Keratinocyte (primary cell): ENCODE results near the gene CHI3L2. TPM values are rescaled to one million over a fixed set of nuclear protein-coding genes. Genes with fewer than 3 reads are reported as not detected.

ENCODE experiments used
- DNase-seq: peaks from one replicate; pipeline ENCODE4 v3.0.0-alpha.2; 2011; ENCODE audit warnings: low read depth, missing footprints, low spot score
- FAIRE-seq: peaks from 2 replicates; lab custom pipeline; 2011; peaks lifted over from hg19 to GRCh38; lab: Jason Lieb, UNC
- H2AFZ ChIP-seq: 2 replicates; pipeline ENCODE4 v1.6.0; 2012; ENCODE audit warnings: low read length, control low read depth, inconsistent platforms; ENCODE audit not compliant: control insufficient read depth
- H3K27ac ChIP-seq: 2 replicates; pipeline ENCODE4 v1.5.1; 2011; ENCODE audit warnings: low read length; ENCODE audit not compliant: control insufficient read depth, insufficient read depth
- H3K27me3 ChIP-seq: 3 replicates; pipeline ENCODE4 v1.6.0; 2011; ENCODE audit warnings: low read length; ENCODE audit not compliant: control insufficient read depth, insufficient read depth; ENCODE audit errors: extremely low read depth
- H3K36me3 ChIP-seq, 2 experiments: 2 replicates in 1 of 2; 3 replicates in 1 of 2; pipeline ENCODE4 v1.5.1; 2011; ENCODE audit warnings: low read length in 2 of 2, mild to moderate bottlenecking in 1 of 2; ENCODE audit not compliant: control insufficient read depth in 2 of 2, insufficient read depth in 2 of 2; ENCODE audit errors: extremely low read depth in 1 of 2
- H3K4me1 ChIP-seq: 3 replicates; pipeline ENCODE4 v1.5.1; 2011; ENCODE audit warnings: low read length; ENCODE audit not compliant: control insufficient read depth, insufficient read depth; ENCODE audit errors: extremely low read depth
- H3K4me2 ChIP-seq: 3 replicates; pipeline ENCODE4 v1.6.0; 2011; ENCODE audit warnings: low read depth, low read length; ENCODE audit not compliant: control insufficient read depth, insufficient read depth; ENCODE audit errors: extremely low read depth
- H3K4me3 ChIP-seq, 3 experiments: fragments of 200-600 bp in 1 of 3; sonication (generic) in 1 of 3; 2 replicates in 2 of 3; 3 replicates in 1 of 3; pipeline ENCODE4 v1.5.1; 2011 to 2016; ENCODE audit warnings: low read length in 3 of 3, mild to moderate bottlenecking in 3 of 3, control low read depth in 2 of 3, inconsistent platforms in 1 of 3, low read depth in 1 of 3, mixed read lengths in 1 of 3, mixed run types in 1 of 3, moderate library complexity in 1 of 3; ENCODE audit not compliant: control insufficient read depth in 2 of 3, insufficient read depth in 2 of 3; ENCODE audit errors: extremely low read depth in 1 of 3
- H3K79me2 ChIP-seq: 2 replicates; pipeline ENCODE4 v1.6.0; 2012; ENCODE audit warnings: low read length; ENCODE audit not compliant: control insufficient read depth, insufficient read depth
- H3K9ac ChIP-seq: 3 replicates; pipeline ENCODE4 v1.6.0; 2011; ENCODE audit warnings: low read length; ENCODE audit not compliant: control insufficient read depth, insufficient read depth; ENCODE audit errors: extremely low read depth
- H3K9me1 ChIP-seq: 3 replicates; pipeline ENCODE4 v1.6.0; 2011; ENCODE audit warnings: low read length; ENCODE audit not compliant: control insufficient read depth, insufficient read depth; ENCODE audit errors: extremely low read depth
- H3K9me3 ChIP-seq: 2 replicates; pipeline ENCODE4 v1.5.1; 2012; ENCODE audit warnings: low read depth, low read length; ENCODE audit not compliant: control insufficient read depth
- H4K20me1 ChIP-seq: 3 replicates; pipeline ENCODE4 v1.6.0; 2011; ENCODE audit warnings: low read length; ENCODE audit not compliant: control insufficient read depth, insufficient read depth; ENCODE audit errors: extremely low read depth
- EZH2 ChIP-seq: IDR thresholded peaks from one replicate; pipeline ENCODE4 v1.6.1; 2012; ENCODE audit warnings: inconsistent platforms, mild to moderate bottlenecking, low read length, moderate library complexity
- dilution Hi-C: fragments of 300-500 bp; cut with MboI; formaldehyde crosslinking; loops from one replicate; pipeline ENCODE4 v1.7.0; 2020; ENCODE audit warnings: low sequenced_read_pairs; ENCODE audit not compliant: extremely low pct_ligation_motif_present
- polyA plus RNA-seq, 5 experiments: library from polyadenylated mRNA; depleted of rRNA in 3 of 5; stranded (reverse) in 3 of 5; stranded (forward) in 1 of 5; unstranded in 1 of 5; fragments of >200 nt; gene quantifications; 1 replicate in 1 of 5; 2 replicates in 3 of 5; 3 replicates in 1 of 5; pipeline versions ENCODE4 v1.2.1 to v1.2.3, GENCODE V29; 2011 to 2012; ENCODE audit warnings: missing spikeins in 2 of 5, low read depth in 1 of 5, low replicate concordance in 1 of 5
- TF ChIP-seq, protein P1 (sequence below), 3 experiments: IDR thresholded peaks in 1 of 3; conservative IDR thresholded peaks in 1 of 3; optimal IDR thresholded peaks in 1 of 3; 2 replicates in 2 of 3; 3 replicates in 1 of 3; pipeline versions ENCODE3 to v1.5.1; 2011; ENCODE audit warnings: low read length in 3 of 3, mild to moderate bottlenecking in 3 of 3, moderate library complexity in 2 of 3, control low read depth in 1 of 3, inconsistent platforms in 1 of 3; ENCODE audit not compliant: insufficient read depth in 2 of 3; ENCODE audit errors: extremely low read depth in 1 of 3

Gene CHI3L2
- polyA plus RNA-seq, 1 donor (not counting 4 experiments of a cell fraction or from before 2014, with no cell fraction given): 2.5 TPM

GRCh38 chr1:111217183-111217910 lies 10.2 kb upstream of the CHI3L2 start:
- H3K79me2 ChIP-seq: no peaks in the 10 kb centered on the region
- H4K20me1 ChIP-seq: no peaks in the 10 kb centered on the region
- dilution Hi-C loops: no loop called here
- TF ChIP-seq EZH2: no peak
- TF ChIP-seq, protein P1, sequence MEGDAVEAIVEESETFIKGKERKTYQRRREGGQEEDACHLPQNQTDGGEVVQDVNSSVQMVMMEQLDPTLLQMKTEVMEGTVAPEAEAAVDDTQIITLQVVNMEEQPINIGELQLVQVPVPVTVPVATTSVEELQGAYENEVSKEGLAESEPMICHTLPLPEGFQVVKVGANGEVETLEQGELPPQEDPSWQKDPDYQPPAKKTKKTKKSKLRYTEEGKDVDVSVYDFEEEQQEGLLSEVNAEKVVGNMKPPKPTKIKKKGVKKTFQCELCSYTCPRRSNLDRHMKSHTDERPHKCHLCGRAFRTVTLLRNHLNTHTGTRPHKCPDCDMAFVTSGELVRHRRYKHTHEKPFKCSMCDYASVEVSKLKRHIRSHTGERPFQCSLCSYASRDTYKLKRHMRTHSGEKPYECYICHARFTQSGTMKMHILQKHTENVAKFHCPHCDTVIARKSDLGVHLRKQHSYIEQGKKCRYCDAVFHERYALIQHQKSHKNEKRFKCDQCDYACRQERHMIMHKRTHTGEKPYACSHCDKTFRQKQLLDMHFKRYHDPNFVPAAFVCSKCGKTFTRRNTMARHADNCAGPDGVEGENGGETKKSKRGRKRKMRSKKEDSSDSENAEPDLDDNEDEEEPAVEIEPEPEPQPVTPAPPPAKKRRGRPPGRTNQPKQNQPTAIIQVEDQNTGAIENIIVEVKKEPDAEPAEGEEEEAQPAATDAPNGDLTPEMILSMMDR (optimal IDR thresholded peaks at IDR 0.05 in 1 of 3, IDR thresholded peaks at IDR 0.05 in 1 of 3, conservative IDR thresholded peaks at IDR 0.05 in 1 of 3; ENCODE audit: extremely low read depth in 1 of 3, insufficient read depth in 2 of 3, low read length in 3 of 3): no peak
- H3K9ac ChIP-seq: no peak overlapping the region
- FAIRE-seq: no peak
- H3K4me2 ChIP-seq: no peak overlapping the region
- no peaks in the 10 kb centered on the region for H3K36me3 ChIP-seq
- H3K27me3 ChIP-seq: no peaks in the 10 kb centered on the region
- no peak overlapping the region for H3K27ac ChIP-seq
- DNase-seq: no peak
- H3K4me1 ChIP-seq: peaks cover 33% of the 10 kb centered on the region
- H2AFZ ChIP-seq: no peak overlapping the region
- H3K4me3 ChIP-seq: no peak overlapping the region
- H3K9me1 ChIP-seq: no peaks in the 10 kb centered on the region
- H3K9me3 ChIP-seq: no peaks in the 10 kb centered on the region

- DNase-seq (no peak), FAIRE-seq (no peak)
- Histone ChIP-seq H3K4me3 (no peak overlapping the region), H3K9me1 (no peaks in the 10 kb centered on the region), H3K9me3 (no peaks in the 10 kb centered on the region), H3K79me2 (no peaks in the 10 kb centered on the region), H3K4me1 (peaks cover 41% of the 10 kb centered on the region), H3K27ac (no peak overlapping the region), H3K36me3 (no peaks in the 10 kb centered on the region), H3K4me2 (no peak overlapping the region), H2AFZ (no peak overlapping the region), H4K20me1 (no peaks in the 10 kb centered on the region), H3K9ac (no peak overlapping the region), H3K27me3 (no peaks in the 10 kb centered on the region)
- dilution Hi-C loops: no loop called here
- TF ChIP-seq, protein P1 (optimal IDR thresholded peaks at IDR 0.05 in 1 of 3, IDR thresholded peaks at IDR 0.05 in 1 of 3, conservative IDR thresholded peaks at IDR 0.05 in 1 of 3; ENCODE audit: extremely low read depth in 1 of 3, insufficient read depth in 2 of 3, low read length in 3 of 3): no peak
Measured at GRCh38 chr1:111218701-111219556, 8.6 kb upstream of the CHI3L2 start.
